DND-41 (cell line): Measurements from ENCODE around the gene IL4I1.

Experiments
- ATAC-seq: fragments of 200-7000 bp; cut with Tn5 transposase; 3 replicates; pipeline ENCODE4 v1.9.1; 2021; ENCODE audit warnings: low read depth; ENCODE audit not compliant: insufficient read depth
- DNase-seq: peaks from one replicate; pipeline ENCODE4 v3.0.0-alpha.2; 2020
- H2AFZ ChIP-seq: 2 replicates; pipeline ENCODE4 v1.6.0; 2012; ENCODE audit warnings: low read depth, low read length
- H3K27ac ChIP-seq: 2 replicates; pipeline ENCODE4 v1.5.1; 2012; ENCODE audit warnings: low read length, inconsistent platforms
- H3K27me3 ChIP-seq: fragments of 200-600 bp; sonication (generic); 2 replicates; pipeline ENCODE4 v1.6.0; 2012; ENCODE audit warnings: low read length, mild to moderate bottlenecking, inconsistent platforms; ENCODE audit not compliant: insufficient read depth, poor library complexity
- H3K36me3 ChIP-seq: 2 replicates; pipeline ENCODE4 v1.5.1; 2012; ENCODE audit warnings: low read length, inconsistent platforms; ENCODE audit not compliant: insufficient read depth
- H3K4me1 ChIP-seq: 2 replicates; pipeline ENCODE4 v1.5.1; 2012; ENCODE audit warnings: mild to moderate bottlenecking, low read length; ENCODE audit not compliant: insufficient read depth
- H3K4me2 ChIP-seq: 2 replicates; pipeline ENCODE4 v1.6.0; 2012; ENCODE audit warnings: mild to moderate bottlenecking, moderate library complexity, low read length, inconsistent platforms; ENCODE audit not compliant: insufficient read depth
- H3K4me3 ChIP-seq, 2 experiments: fragments of 200-600 bp in 1 of 2; shearing (Covaris generic) in 1 of 2; 2 replicates each; pipeline ENCODE4 v1.5.1; 2012 to 2016; ENCODE audit warnings: inconsistent platforms in 2 of 2, low read length in 2 of 2, mild to moderate bottlenecking in 2 of 2, low read depth in 1 of 2, moderate library complexity in 1 of 2
- H3K79me2 ChIP-seq: 2 replicates; pipeline ENCODE4 v1.6.0; 2012; ENCODE audit warnings: low read length, inconsistent platforms; ENCODE audit not compliant: insufficient read depth
- H3K9ac ChIP-seq: 2 replicates; pipeline ENCODE4 v1.6.0; 2012; ENCODE audit warnings: low read depth, mild to moderate bottlenecking, inconsistent platforms, low read length, moderate library complexity
- H3K9me3 ChIP-seq: 2 replicates; pipeline ENCODE4 v1.5.1; 2012; ENCODE audit warnings: low read length, moderate library complexity, mild to moderate bottlenecking, inconsistent platforms; ENCODE audit not compliant: insufficient read depth, severe bottlenecking
- H4K20me1 ChIP-seq: 2 replicates; pipeline ENCODE4 v1.6.0; 2012; ENCODE audit warnings: low read length; ENCODE audit not compliant: insufficient read depth
- EZH2 ChIP-seq: IDR thresholded peaks from 3 replicates; pipeline ENCODE4 v1.6.1; 2012; ENCODE audit warnings: borderline replicate concordance, low read depth, mild to moderate bottlenecking, moderate library complexity, low read length, inconsistent platforms; ENCODE audit not compliant: severe bottlenecking
- TF ChIP-seq, protein P1 (sequence below): IDR thresholded peaks from 2 replicates; pipeline ENCODE4 v1.5.1; 2012; ENCODE audit warnings: borderline replicate concordance, low read length, moderate library complexity, mild to moderate bottlenecking; ENCODE audit not compliant: poor library complexity, severe bottlenecking; ENCODE audit errors: extremely low read depth

The IL4I1 gene

GRCh38 chr19:49887037-49887664 lies 9.5 kb downstream of the IL4I1 start:
- no peak overlapping the region for H3K4me2 ChIP-seq
- TF ChIP-seq, protein P1, sequence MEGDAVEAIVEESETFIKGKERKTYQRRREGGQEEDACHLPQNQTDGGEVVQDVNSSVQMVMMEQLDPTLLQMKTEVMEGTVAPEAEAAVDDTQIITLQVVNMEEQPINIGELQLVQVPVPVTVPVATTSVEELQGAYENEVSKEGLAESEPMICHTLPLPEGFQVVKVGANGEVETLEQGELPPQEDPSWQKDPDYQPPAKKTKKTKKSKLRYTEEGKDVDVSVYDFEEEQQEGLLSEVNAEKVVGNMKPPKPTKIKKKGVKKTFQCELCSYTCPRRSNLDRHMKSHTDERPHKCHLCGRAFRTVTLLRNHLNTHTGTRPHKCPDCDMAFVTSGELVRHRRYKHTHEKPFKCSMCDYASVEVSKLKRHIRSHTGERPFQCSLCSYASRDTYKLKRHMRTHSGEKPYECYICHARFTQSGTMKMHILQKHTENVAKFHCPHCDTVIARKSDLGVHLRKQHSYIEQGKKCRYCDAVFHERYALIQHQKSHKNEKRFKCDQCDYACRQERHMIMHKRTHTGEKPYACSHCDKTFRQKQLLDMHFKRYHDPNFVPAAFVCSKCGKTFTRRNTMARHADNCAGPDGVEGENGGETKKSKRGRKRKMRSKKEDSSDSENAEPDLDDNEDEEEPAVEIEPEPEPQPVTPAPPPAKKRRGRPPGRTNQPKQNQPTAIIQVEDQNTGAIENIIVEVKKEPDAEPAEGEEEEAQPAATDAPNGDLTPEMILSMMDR, result no peak
- TF ChIP-seq EZH2, result no peak
- no peaks in the 10 kb centered on the region; the same call in 1 of the 2 replicates for H4K20me1 ChIP-seq
- no peak for DNase-seq
- peaks cover 31% of the 10 kb centered on the region for H3K36me3 ChIP-seq
- no peaks in the 10 kb centered on the region for H3K79me2 ChIP-seq
- H3K27me3 ChIP-seq, result no peaks in the 10 kb centered on the region
- no peak overlapping the region for H3K27ac ChIP-seq
- H3K9me3 ChIP-seq, result no peaks in the 10 kb centered on the region
- no peaks in the 10 kb centered on the region for H3K4me1 ChIP-seq
- no peak overlapping the region for H3K9ac ChIP-seq
- no peak overlapping the region for H3K4me3 ChIP-seq
- no peak for ATAC-seq
- no peak overlapping the region for H2AFZ ChIP-seq

GRCh38 chr19:49884760-49885159 lies 11.9 kb downstream of the IL4I1 start:
- ATAC-seq, result no peak
- Histone ChIP-seq H3K27ac (no peak overlapping the region), H3K4me1 (no peaks in the 10 kb centered on the region), H3K4me3 (no peak overlapping the region), H3K9ac (no peak overlapping the region), H3K27me3 (no peaks in the 10 kb centered on the region), H2AFZ (no peak overlapping the region), H3K9me3 (no peaks in the 10 kb centered on the region), H3K79me2 (no peaks in the 10 kb centered on the region; the same call in 1 of the 2 replicates), H3K4me2 (no peak overlapping the region), H3K36me3 (peaks cover 53% of the 10 kb centered on the region), H4K20me1 (no peaks in the 10 kb centered on the region; the same call in 1 of the 2 replicates)
- no peak for TF ChIP-seq EZH2
- TF ChIP-seq, protein P1, result no peak
- no peak for DNase-seq

DNA sequence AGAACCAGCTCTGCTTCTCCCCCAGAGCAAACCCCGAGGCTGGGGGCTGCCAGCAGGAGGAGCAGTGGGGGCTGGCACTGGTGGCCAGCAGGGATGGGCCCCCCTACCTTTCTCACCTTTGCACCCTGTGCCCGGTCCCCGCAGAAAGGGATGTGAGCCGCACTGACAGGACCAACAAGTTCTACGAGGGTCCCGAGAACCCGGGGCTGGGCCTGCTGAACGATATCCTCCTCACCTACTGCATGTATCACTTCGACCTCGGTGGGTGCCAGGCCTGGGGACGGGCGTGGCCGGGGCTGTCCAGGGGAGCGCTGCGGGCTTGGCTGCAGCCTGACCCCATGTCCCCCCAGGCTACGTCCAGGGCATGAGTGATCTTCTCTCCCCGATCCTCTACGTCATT lies 12.6 kb downstream of the IL4I1 start:
- Histone ChIP-seq H3K4me3 (no peak overlapping the region), H4K20me1 (no peaks in the 10 kb centered on the region; the same call in 1 of the 2 replicates), H3K9ac (no peak overlapping the region), H3K79me2 (peaks cover 2% of the 10 kb centered on the region), H3K27me3 (no peaks in the 10 kb centered on the region), H3K9me3 (no peaks in the 10 kb centered on the region), H3K27ac (no peak overlapping the region), H3K4me1 (peaks cover 5% of the 10 kb centered on the region), H3K36me3 (peaks cover 58% of the 10 kb centered on the region), H2AFZ (no peak overlapping the region), H3K4me2 (no peak overlapping the region)
- DNase-seq, result no peak
- TF ChIP-seq, protein P1, result no peak
- TF ChIP-seq EZH2, result no peak
- no peak for ATAC-seq
